K562 (cell line): Measurements from ENCODE around the gene SATB1. TPM values are rescaled to one million over a fixed set of nuclear protein-coding genes. Genes with fewer than 3 reads are reported as not detected.

ENCODE experiments used
- ATAC-seq: fragments of 200-7000 bp; cut with Tn5 transposase; 3 replicates; pipeline ENCODE4 v1.9.1; 2020; ENCODE audit warnings: moderate library complexity
- BruUV-seq: library from RNA; stranded (reverse); fragments of 400-500 nt; replicated peaks from 2 replicates; lab custom pipeline; 2021; lab: Mats Ljungman, UMichigan
- CTCF ChIA-PET: fragments of 300-600 bp; formaldehyde crosslinking; extraction: SDS; loops from one replicate; lab custom pipeline; 2021; ENCODE audit warnings: low intra/inter-chr PET ratio; lab: Yijun Ruan, JAX
- POLR2A ChIA-PET: fragments of 300-600, 350-650 bp; sonication (Branson Sonifier 250); formaldehyde crosslinking; extraction: SDS; loops from one replicate; lab custom pipeline; 2021; ENCODE audit warnings: antibody characterized with exemption, inconsistent platforms; lab: Yijun Ruan, JAX
- DNase-seq, 4 experiments: peaks; one replicate each; pipeline versions ENCODE4 v3.0.0 to v3.0.0-alpha.2; 2011 to 2018; ENCODE audit warnings: low spot score in 3 of 4, mixed read lengths in 3 of 4; ENCODE audit errors: extremely low read depth in 1 of 4
- FAIRE-seq: peaks from 2 replicates; lab custom pipeline; 2011; peaks lifted over from hg19 to GRCh38; lab: Jason Lieb, UNC
- H2AFZ ChIP-seq: 2 replicates; pipeline ENCODE4 v1.6.0; 2011; ENCODE audit warnings: low read depth, low read length, control low read depth, inconsistent platforms
- H3K27ac ChIP-seq: fragments of 200-600 bp; 3 replicates; pipeline ENCODE4 v1.8.0; 2011; ENCODE audit warnings: low read depth, mild to moderate bottlenecking, control low read depth, inconsistent platforms, low read length, moderate library complexity, mixed read lengths; ENCODE audit errors: extremely low read depth
- H3K27me3 ChIP-seq, 2 experiments: fragments of 300-600 bp in 1 of 2; 2 replicates in 1 of 2; 3 replicates in 1 of 2; pipeline versions ENCODE4 v1.6.0 to v1.8.0; 2011; ENCODE audit warnings: inconsistent platforms in 2 of 2, low read length in 2 of 2, mild to moderate bottlenecking in 1 of 2, mixed read lengths in 1 of 2, moderate library complexity in 1 of 2; ENCODE audit not compliant: control insufficient read depth in 2 of 2, insufficient read depth in 2 of 2
- H3K36me3 ChIP-seq: fragments of 300-600 bp; 3 replicates; pipeline ENCODE4 v1.8.0; 2011; ENCODE audit warnings: mild to moderate bottlenecking, low read length, inconsistent platforms; ENCODE audit not compliant: control insufficient read depth, insufficient read depth
- H3K4me1 ChIP-seq, 2 experiments: fragments of 200-600 bp in 1 of 2; replicated peaks in 1 of 2; 2 replicates in 1 of 2; 3 replicates in 1 of 2; pipeline versions ENCODE4 v1.5.1 to v1.8.0; 2011; ENCODE audit warnings: inconsistent platforms in 2 of 2, low read length in 2 of 2, mild to moderate bottlenecking in 1 of 2, mixed read lengths in 1 of 2, moderate library complexity in 1 of 2; ENCODE audit not compliant: control insufficient read depth in 2 of 2, insufficient read depth in 2 of 2
- H3K4me2 ChIP-seq: 2 replicates; pipeline ENCODE4 v1.6.1; 2011; ENCODE audit warnings: low read length, control low read depth, inconsistent platforms, mixed read lengths; ENCODE audit not compliant: insufficient read depth
- H3K4me3 ChIP-seq: fragments of 200-600 bp; sonication (generic), shearing (Covaris generic); 2 replicates; pipeline ENCODE4 v1.5.1; 2016; ENCODE audit warnings: control low read depth, inconsistent platforms
- H3K79me2 ChIP-seq: fragments of 200-600 bp; 3 replicates; pipeline ENCODE4 v1.8.0; 2011; ENCODE audit warnings: low read length, inconsistent platforms; ENCODE audit not compliant: control insufficient read depth, insufficient read depth
- H3K9ac ChIP-seq, 2 experiments: 2 replicates each; pipeline versions ENCODE4 v1.6.0 to v1.6.1; 2011; ENCODE audit warnings: low read depth in 2 of 2, low read length in 2 of 2, control low read depth in 1 of 2, inconsistent platforms in 1 of 2, mild to moderate bottlenecking in 1 of 2, mixed read lengths in 1 of 2; ENCODE audit not compliant: insufficient read depth in 1 of 2
- H3K9me1 ChIP-seq: one replicate; pipeline ENCODE4 v1.6.0; 2011; ENCODE audit warnings: inconsistent platforms, mild to moderate bottlenecking, low read length, moderate library complexity; ENCODE audit not compliant: control insufficient read depth, insufficient read depth
- H3K9me3 ChIP-seq: replicated peaks from 2 replicates; pipeline ENCODE4 v1.5.1; 2011; ENCODE audit warnings: low read depth, low read length, inconsistent platforms; ENCODE audit not compliant: control insufficient read depth, insufficient read depth
- H4K20me1 ChIP-seq: replicated peaks from 2 replicates; pipeline ENCODE4 v1.6.1; 2011; ENCODE audit warnings: low read length, inconsistent platforms, mixed read lengths; ENCODE audit not compliant: control insufficient read depth, insufficient read depth
- BDP1 ChIP-seq: IDR thresholded peaks from 3 replicates; pipeline ENCODE4 v1.6.1; 2011; ENCODE audit not compliant: insufficient read length, insufficient read depth
- CBX2 ChIP-seq: fragments of 200-600 bp; sonication (generic); IDR thresholded peaks from one replicate; pipeline ENCODE4 v1.6.1; 2012; ENCODE audit warnings: mild to moderate bottlenecking, low read length, inconsistent platforms; ENCODE audit not compliant: insufficient read depth, poor library complexity, severe bottlenecking
- KDM1A ChIP-seq, 2 experiments: fragments of 450-650 bp; IDR thresholded peaks; 2 replicates each; pipeline ENCODE4 v1.6.1; 2016; ENCODE audit warnings: mild to moderate bottlenecking in 2 of 2
- MECOM ChIP-seq: fragments of 250-450 bp; sonication (Bioruptor Pico); IDR thresholded peaks from 2 replicates; pipeline ENCODE4 v1.8.0; 2022; ENCODE audit warnings: inconsistent platforms
- NFIC ChIP-seq: fragments of 450-650 bp; IDR thresholded peaks from 2 replicates; pipeline ENCODE4 v1.6.1; 2017; ENCODE audit warnings: mild to moderate bottlenecking, inconsistent platforms
- NONO ChIP-seq, 2 experiments: fragments of 200-400 bp in 1 of 2; fragments of 450-650 bp in 1 of 2; formaldehyde crosslinking in 1 of 2; IDR thresholded peaks; 2 replicates each; pipeline ENCODE4 v1.6.1; 2017; ENCODE audit warnings: low read depth in 2 of 2, mild to moderate bottlenecking in 2 of 2, moderate library complexity in 2 of 2, low read length in 1 of 2
- NR2F6 ChIP-seq: fragments of 450-650 bp; formaldehyde crosslinking; IDR thresholded peaks from 2 replicates; pipeline ENCODE4 v1.4.0; 2020; ENCODE audit warnings: mild to moderate bottlenecking
- PHTF2 ChIP-seq: fragments of 250-450 bp; sonication (Bioruptor Pico); IDR thresholded peaks from 2 replicates; pipeline ENCODE4 v1.5.0; 2021; ENCODE audit warnings: mild to moderate bottlenecking
- RBM17 ChIP-seq: fragments of 200-400 bp; formaldehyde crosslinking; IDR thresholded peaks from 2 replicates; pipeline ENCODE4 v1.6.1; 2017; ENCODE audit warnings: low read depth, mild to moderate bottlenecking, low read length, borderline replicate concordance
- SETDB1 ChIP-seq: IDR thresholded peaks from one replicate; pipeline ENCODE4 v1.6.1; 2012; ENCODE audit warnings: low read length, control low read depth, inconsistent platforms
- TOE1 ChIP-seq, 2 experiments: fragments of 450-650 bp in 1 of 2; sonication (generic) in 1 of 2; formaldehyde crosslinking in 1 of 2; IDR thresholded peaks; 2 replicates each; pipeline versions ENCODE4 v1.7.1 to v1.8.0; 2016 to 2022; ENCODE audit warnings: borderline replicate concordance in 2 of 2, mild to moderate bottlenecking in 2 of 2, antibody characterized with exemption in 1 of 2, inconsistent platforms in 1 of 2, low read depth in 1 of 2, missing genetic modification reagents in 1 of 2, moderate library complexity in 1 of 2
- ZNF384 ChIP-seq: IDR thresholded peaks from 2 replicates; pipeline ENCODE4 v1.6.1; 2012; ENCODE audit warnings: low read depth, low read length, improper control_type of control experiment
- ZNF408 ChIP-seq: fragments of 250-450 bp; sonication (Bioruptor Pico); IDR thresholded peaks from 2 replicates; pipeline ENCODE4 v1.4.0; 2020; ENCODE audit warnings: low read depth, mild to moderate bottlenecking, moderate library complexity
- WGBS: fragments of 100-300 bp; shearing (Covaris generic); methylation state at CpG from one replicate; pipeline ENCODE4 v1.1.6; 2016; ENCODE audit warnings: low coverage, mixed read lengths; ENCODE audit not compliant: insufficient coverage; ENCODE audit errors: missing lambda C conversion rate; 5-methylcytosine and 5-hydroxymethylcytosine counted together
- in situ Hi-C: fragments of 300-500 bp; cut with MboI; formaldehyde crosslinking; loops from 4 replicates; pipeline ENCODE4 v1.15.0; 2018; ENCODE audit warnings: inconsistent platforms, mixed read lengths
- intact Hi-C: fragments of 100-400 bp; cut with micrococcal nuclease; formaldehyde crosslinking; loops from 2 replicates; pipeline ENCODE4 v1.14.2; 2022
- polyA plus RNA-seq, 8 experiments: library from polyadenylated mRNA; depleted of rRNA in 4 of 8; stranded (reverse) in 5 of 8; unstranded in 3 of 8; fragments of >200 nt; fragmentation: Nextera tagmentation in 2 of 8; fragmentation: Illumina TruSeq in 1 of 8; extraction: Ambion mirVana in 2 of 8; extraction: Trizol in 1 of 8; gene quantifications; 2 replicates each; pipeline versions ENCODE4 v1.2.1 to v1.2.3, GENCODE V29; 2011 to 2014; ENCODE audit warnings: inconsistent platforms in 1 of 8, missing spikeins in 1 of 8
- total RNA-seq, 7 experiments: library from RNA; depleted of rRNA in 6 of 7; stranded (reverse); fragments of >200 nt in 6 of 7; fragmentation: Illumina TruSeq in 2 of 7; extraction: Trizol in 2 of 7; gene quantifications; 2 replicates each; pipeline versions ENCODE4 v1.2.1 to v1.2.3, GENCODE V29; 2011 to 2021; ENCODE audit warnings: low replicate concordance in 1 of 7
- TF ChIP-seq, protein P1 (sequence below): fragments of 450-650 bp; IDR thresholded peaks from 2 replicates; pipeline ENCODE4 v1.6.1; 2016; ENCODE audit warnings: low read depth, mild to moderate bottlenecking, moderate library complexity
- TF ChIP-seq, protein P2 (sequence below), 2 experiments: fragments of 450-650 bp; IDR thresholded peaks; 2 replicates each; pipeline ENCODE4 v1.6.1; 2016
- TF ChIP-seq, protein P3 (sequence below): fragments of 250-450 bp; sonication (Bioruptor Pico); IDR thresholded peaks from 2 replicates; pipeline ENCODE4 v1.8.0; 2021; ENCODE audit warnings: mild to moderate bottlenecking, moderate library complexity

SATB1 gene
- total and polyA plus RNA-seq, 9 of the 15 experiments (the other 6 are each of a cell fraction or from before 2014, with no cell fraction given): 0.03 to 2.5 (median 0.15) TPM; not detected in 1

DNA sequence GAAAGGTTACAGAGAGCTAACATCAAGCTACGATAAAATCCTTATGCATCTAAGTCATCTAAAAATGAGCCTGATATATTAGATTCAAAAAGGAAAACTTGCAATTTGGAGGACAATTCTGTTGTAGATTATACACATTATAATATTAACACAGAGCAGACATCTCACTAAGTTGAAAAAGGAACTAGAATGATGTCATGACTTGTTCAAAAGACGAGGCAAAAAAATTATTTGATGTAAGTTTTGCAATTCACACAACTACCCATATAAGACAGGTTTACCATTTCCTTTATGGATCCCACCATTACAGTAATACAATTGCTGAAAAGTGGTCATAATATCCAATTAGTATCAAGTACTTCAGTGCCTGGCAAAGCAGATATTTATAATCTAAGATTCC lies 15.9 kb downstream of the SATB1 start:
- H3K27ac ChIP-seq: no peak overlapping the region
- H3K4me1 ChIP-seq: no peaks in the 10 kb centered on the region
- H3K4me3 ChIP-seq: no peak overlapping the region
- H3K9me3 ChIP-seq: no peaks in the 10 kb centered on the region
- no peak overlapping the region for H3K9ac ChIP-seq
- H3K36me3 ChIP-seq: no peaks in the 10 kb centered on the region
- no peaks in the 10 kb centered on the region for H4K20me1 ChIP-seq
- no peak overlapping the region for H2AFZ ChIP-seq
- no TSS peak for BruUV-seq
- no peaks in the 10 kb centered on the region for H3K79me2 ChIP-seq
- TF ChIP-seq NONO (IDR thresholded peaks at IDR 0.05; ENCODE audit: low read depth in 2 of 2, low read length in 1 of 2) (no peak), NFIC (no peak), CBX2 (no peak), TOE1 (IDR thresholded peaks at IDR 0.05; ENCODE audit: borderline replicate concordance) (no peak), TOE1 (CRISPR knock-in tag; IDR thresholded peaks at IDR 0.05; ENCODE audit: borderline replicate concordance, low read depth) (no peak), PHTF2 (no peak), MECOM (CRISPR knock-in tag) (no peak), ZNF408 (CRISPR knock-in tag) (no peak), RBM17 (no peak), NR2F6 (CRISPR knock-in tag) (no peak), SETDB1 (no peak), BDP1 (no peak), KDM1A (IDR thresholded peaks at IDR 0.05) (no peak), ZNF384 (no peak)
- TF ChIP-seq, protein P1, sequence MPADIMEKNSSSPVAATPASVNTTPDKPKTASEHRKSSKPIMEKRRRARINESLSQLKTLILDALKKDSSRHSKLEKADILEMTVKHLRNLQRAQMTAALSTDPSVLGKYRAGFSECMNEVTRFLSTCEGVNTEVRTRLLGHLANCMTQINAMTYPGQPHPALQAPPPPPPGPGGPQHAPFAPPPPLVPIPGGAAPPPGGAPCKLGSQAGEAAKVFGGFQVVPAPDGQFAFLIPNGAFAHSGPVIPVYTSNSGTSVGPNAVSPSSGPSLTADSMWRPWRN: no peak
- TF ChIP-seq, protein P2, sequence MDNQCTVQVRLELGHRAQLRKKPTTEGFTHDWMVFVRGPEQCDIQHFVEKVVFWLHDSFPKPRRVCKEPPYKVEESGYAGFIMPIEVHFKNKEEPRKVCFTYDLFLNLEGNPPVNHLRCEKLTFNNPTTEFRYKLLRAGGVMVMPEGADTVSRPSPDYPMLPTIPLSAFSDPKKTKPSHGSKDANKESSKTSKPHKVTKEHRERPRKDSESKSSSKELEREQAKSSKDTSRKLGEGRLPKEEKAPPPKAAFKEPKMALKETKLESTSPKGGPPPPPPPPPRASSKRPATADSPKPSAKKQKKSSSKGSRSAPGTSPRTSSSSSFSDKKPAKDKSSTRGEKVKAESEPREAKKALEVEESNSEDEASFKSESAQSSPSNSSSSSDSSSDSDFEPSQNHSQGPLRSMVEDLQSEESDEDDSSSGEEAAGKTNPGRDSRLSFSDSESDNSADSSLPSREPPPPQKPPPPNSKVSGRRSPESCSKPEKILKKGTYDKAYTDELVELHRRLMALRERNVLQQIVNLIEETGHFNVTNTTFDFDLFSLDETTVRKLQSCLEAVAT (IDR thresholded peaks at IDR 0.05): no peak
- TF ChIP-seq, protein P3, sequence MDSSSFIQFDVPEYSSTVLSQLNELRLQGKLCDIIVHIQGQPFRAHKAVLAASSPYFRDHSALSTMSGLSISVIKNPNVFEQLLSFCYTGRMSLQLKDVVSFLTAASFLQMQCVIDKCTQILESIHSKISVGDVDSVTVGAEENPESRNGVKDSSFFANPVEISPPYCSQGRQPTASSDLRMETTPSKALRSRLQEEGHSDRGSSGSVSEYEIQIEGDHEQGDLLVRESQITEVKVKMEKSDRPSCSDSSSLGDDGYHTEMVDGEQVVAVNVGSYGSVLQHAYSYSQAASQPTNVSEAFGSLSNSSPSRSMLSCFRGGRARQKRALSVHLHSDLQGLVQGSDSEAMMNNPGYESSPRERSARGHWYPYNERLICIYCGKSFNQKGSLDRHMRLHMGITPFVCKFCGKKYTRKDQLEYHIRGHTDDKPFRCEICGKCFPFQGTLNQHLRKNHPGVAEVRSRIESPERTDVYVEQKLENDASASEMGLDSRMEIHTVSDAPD (CRISPR knock-in tag): no peak
- DNase-seq (no peak), FAIRE-seq (no peak), ATAC-seq (no peak)
- ChIA-PET POLR2A (no interaction called here), CTCF (no interaction called here)
- H3K27me3 ChIP-seq: no peaks in the 10 kb centered on the region
- in situ Hi-C loops: loop anchor here (25.0 kb wide), 1 partner anchor 972 kb away; no protein-coding TSS in a partner anchor
- 0% methylated on average over 2 of the region's 2 CpGs for WGBS
- intact Hi-C loops: no loop called here
- H3K4me2 ChIP-seq: no peak overlapping the region
- no peaks in the 10 kb centered on the region for H3K9me1 ChIP-seq
